OCI-LY7 (cell line): Measurements from ENCODE around the gene CELA3B.

Experiments
- EZH2phosphoT487 ChIP-seq: fragments of 200-600 bp; sonication (generic); IDR thresholded peaks from 2 replicates; pipeline ENCODE4 v1.6.1; 2018; ENCODE audit warnings: low read depth, borderline replicate concordance, mild to moderate bottlenecking, mixed run types, antibody characterized with exemption, low read length, moderate library complexity, mixed read lengths
- TF ChIP-seq, protein P1 (sequence below): fragments of 200-600 bp; sonication (generic); conservative IDR thresholded peaks from 2 replicates; pipeline ENCODE4 v1.5.1; 2014; ENCODE audit warnings: mild to moderate bottlenecking, antibody characterized with exemption, low read length, moderate library complexity, mixed read lengths

DNA sequence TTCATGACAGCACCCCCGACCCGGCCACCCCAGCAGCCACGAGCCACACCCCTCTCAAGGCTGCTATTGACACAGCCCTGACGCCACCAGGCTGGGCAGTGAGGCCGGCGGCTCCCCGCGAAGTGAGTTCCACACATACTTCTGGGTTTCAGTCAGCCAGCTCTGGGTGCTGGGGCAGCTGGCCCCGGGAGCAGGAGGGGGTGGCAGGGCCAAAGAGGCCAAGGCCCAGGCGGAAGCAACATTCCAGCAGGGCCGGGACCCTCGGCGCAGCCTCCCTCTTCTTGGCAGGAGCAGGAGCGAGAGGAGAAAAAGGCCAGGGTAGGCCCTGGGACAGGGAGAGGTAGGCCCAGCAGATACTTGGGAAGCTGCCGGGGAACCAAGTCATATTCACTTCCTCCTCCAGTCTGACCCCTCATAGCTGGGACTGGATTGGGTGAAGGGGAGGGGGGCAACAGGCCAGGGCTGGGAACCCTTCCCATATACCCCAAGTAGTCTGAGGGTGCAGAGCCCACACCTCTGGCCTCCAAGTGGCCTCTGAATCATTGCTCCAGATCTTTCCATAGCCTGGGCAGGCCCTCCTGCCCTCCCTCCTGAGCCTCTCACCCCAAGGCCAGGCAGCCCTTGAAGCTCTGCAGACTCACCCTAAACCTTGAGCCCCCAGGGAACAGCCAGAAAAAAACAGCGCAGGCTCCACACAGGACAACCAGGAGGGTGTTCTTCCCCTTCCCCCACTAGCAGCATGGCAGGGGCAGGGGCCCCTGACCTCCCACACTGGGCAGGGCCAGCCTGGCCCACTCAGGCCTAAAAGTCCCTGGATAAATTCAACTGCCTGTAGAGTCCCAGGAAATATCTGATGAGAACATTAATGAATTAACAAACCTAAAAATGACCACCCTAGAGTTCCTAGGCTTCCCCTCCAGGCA is 45.4 kb upstream of the CELA3B start:
- TF ChIP-seq, protein P1, sequence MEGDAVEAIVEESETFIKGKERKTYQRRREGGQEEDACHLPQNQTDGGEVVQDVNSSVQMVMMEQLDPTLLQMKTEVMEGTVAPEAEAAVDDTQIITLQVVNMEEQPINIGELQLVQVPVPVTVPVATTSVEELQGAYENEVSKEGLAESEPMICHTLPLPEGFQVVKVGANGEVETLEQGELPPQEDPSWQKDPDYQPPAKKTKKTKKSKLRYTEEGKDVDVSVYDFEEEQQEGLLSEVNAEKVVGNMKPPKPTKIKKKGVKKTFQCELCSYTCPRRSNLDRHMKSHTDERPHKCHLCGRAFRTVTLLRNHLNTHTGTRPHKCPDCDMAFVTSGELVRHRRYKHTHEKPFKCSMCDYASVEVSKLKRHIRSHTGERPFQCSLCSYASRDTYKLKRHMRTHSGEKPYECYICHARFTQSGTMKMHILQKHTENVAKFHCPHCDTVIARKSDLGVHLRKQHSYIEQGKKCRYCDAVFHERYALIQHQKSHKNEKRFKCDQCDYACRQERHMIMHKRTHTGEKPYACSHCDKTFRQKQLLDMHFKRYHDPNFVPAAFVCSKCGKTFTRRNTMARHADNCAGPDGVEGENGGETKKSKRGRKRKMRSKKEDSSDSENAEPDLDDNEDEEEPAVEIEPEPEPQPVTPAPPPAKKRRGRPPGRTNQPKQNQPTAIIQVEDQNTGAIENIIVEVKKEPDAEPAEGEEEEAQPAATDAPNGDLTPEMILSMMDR, result no peak
- TF ChIP-seq EZH2phosphoT487, result no peak
